Middle frontal gyrus (tissue), 1 donor: Measurements from ENCODE around the gene BAIAP2L1.
A peak's percentile ranks its signal among the peaks of the same experiment; 100 is the strongest.

Experiments
- DNase-seq: peaks from one replicate; pipeline ENCODE4 v3.0.0-alpha.2; 2015; ENCODE audit warnings: low spot score; ENCODE audit errors: extremely low spot score

BAIAP2L1 gene

DNA sequence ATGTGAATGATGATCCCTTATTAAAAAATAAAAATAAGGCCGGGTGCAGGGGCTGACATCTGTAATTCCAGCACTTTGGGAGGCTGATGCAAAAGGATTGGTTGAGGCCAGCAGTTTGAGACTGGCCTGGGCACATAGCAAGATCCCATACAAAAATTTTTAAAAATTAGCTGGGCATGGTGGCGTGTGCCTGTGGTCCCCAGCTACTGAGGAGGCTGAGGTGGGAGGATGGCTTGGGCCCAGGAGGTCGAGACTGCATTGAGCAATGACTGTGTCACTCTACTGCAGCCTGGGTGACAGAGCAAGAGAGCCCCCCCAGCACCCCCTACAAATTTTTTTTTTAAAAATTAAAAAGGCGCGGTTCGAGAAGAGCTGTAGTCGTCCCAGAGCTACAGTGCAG is 120.6 kb downstream of the BAIAP2L1 start:
- DNase-seq: no peak

- no peak for DNase-seq
Measured at GRCh38 chr7:98278936-98279335, 122.0 kb downstream of the BAIAP2L1 start.

DNA sequence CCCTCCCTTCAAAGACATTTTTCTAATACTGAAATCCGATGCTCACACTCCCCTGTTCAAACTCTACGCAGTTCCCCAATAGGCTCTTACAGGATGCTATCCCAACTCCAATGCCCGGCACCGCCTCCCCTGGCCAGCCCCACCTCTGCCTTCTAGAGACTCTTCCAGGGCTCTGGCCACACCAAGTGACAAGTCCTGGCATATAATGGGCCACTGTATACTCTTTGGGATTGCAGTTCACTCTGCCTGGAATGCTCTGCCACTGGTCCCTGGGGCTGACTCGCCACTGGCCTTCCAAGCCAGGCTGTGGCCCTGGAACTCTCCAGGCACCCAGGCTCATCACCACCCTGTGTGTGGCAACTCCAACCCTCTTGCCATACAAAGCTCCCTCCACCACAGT is 122.5 kb downstream of the BAIAP2L1 start:
- no peak for DNase-seq

DNA sequence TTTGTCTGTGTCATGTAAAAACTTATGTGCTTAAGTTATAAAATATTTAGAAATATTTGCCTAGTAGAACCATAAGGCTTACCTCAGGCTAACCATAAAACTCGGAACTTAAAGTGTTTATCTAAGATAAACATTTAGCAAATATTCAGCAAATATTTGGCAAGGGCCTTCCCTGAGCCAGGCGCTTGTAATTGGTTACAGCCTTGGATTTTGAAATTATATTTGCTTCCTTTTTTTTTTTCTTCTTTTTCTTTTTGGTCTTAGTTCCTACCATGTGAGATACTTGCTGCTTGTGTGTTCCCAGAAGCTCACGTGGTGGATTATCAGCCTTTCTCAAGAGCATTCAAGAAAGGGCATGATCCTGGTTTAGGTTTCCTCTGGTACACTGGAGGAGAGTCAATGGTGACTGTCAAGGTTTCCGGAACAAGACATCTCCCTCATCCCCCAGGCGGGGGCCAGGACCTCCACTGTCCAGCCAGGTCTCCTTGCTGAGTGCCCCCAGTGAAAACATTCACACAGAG is 124.6 kb downstream of the BAIAP2L1 start:
- no peak for DNase-seq

- no peak for DNase-seq
Measured at GRCh38 chr7:98267303-98267702, 133.6 kb downstream of the BAIAP2L1 start.

GRCh38 chr7:98266840-98267239 is 134.1 kb downstream of the BAIAP2L1 start:
- no peak for DNase-seq

- no peak for DNase-seq
Measured at GRCh38 chr7:98265841-98266271, 135.0 kb downstream of the BAIAP2L1 start.

GRCh38 chr7:98257701-98258100 is 143.2 kb downstream of the BAIAP2L1 start:
- no peak for DNase-seq

- DNase-seq: no peak
Measured at GRCh38 chr7:98256431-98256830, 144.5 kb downstream of the BAIAP2L1 start.

- DNase-seq: no peak
Measured at GRCh38 chr7:98254951-98255610, 145.8 kb downstream of the BAIAP2L1 start.

- no peak for DNase-seq
Measured at GRCh38 chr7:98254516-98254915, 146.4 kb downstream of the BAIAP2L1 start.

- no peak for DNase-seq
Measured at GRCh38 chr7:98252425-98253054, 148.3 kb downstream of the BAIAP2L1 start.

GRCh38 chr7:98251601-98252424 is 149.1 kb downstream of the BAIAP2L1 start, which contains the start of gene TECPR1:
Gene TECPR1, minus strand, starts transcription at chr7:98252232. Its CDS starts 6,086 bp downstream, at chr7:98246146.
- peak; percentile 93 for DNase-seq

DNA sequence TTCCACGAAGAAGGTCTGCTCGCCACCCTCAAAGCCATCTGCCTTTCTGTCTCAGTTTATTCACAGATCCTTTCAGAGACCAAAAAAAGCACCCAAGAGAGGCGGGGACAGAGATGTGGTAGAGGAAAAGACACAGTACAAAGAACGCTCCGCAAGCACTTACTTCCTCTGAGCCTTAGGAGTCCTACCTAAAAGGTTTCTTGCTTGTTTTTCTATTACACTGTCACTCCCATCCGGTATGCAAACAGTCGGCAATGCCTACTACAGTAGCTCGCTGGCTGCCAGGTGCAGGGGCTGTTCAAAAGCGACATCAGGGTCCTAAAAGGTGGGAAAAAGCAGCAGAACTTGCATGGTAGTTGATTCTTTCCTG is 149.7 kb downstream of the BAIAP2L1 start:
- DNase-seq: no peak

DNA sequence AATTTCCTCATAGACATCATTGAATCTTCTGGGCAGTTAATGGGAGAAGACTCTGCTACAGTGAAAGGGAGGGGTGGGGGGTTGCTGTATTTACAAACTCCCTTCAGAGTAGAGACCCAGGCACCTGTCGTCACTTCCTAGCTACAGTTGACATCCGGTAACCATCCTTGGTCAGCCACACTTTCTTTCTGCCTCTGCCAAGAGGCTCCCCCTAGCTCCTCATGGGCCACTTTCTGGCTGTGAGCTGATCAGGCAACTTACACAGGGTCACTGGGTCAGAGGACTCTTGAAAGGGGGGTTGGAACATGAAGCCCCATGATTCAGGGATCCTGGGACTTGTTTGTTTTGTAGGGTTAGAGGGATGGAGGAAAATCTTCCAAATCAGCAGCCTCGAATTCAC is 150.1 kb downstream of the BAIAP2L1 start:
- no peak for DNase-seq

DNA sequence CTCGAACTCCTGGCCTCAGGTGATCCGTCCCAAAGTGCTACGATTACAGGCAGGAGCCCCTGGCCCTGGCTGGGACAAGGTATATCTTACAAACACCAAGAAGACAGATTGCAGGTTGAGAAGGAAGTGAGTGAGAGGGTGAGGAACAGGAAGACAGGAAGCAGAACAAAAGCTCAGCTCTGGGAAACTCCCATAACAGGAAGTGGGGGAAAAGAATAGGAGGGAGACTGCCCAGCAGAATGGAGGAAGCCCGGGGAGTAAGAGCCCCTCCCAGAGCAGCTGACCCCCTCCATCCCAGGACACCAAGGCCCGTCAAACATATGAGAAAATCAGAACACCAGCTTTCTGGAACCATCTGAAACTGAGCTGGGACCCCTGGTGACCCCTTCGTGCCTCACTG is 151.8 kb downstream of the BAIAP2L1 start:
- DNase-seq: no peak

GRCh38 chr7:98248156-98248555 is 152.7 kb downstream of the BAIAP2L1 start:
- DNase-seq: no peak

- DNase-seq: no peak
Measured at GRCh38 chr7:98244871-98245270, 156.0 kb downstream of the BAIAP2L1 start.

- DNase-seq: no peak
Measured at GRCh38 chr7:98242934-98243333, 158.0 kb downstream of the BAIAP2L1 start.

- no peak for DNase-seq
Measured at GRCh38 chr7:98242342-98242741, 158.5 kb downstream of the BAIAP2L1 start.

DNA sequence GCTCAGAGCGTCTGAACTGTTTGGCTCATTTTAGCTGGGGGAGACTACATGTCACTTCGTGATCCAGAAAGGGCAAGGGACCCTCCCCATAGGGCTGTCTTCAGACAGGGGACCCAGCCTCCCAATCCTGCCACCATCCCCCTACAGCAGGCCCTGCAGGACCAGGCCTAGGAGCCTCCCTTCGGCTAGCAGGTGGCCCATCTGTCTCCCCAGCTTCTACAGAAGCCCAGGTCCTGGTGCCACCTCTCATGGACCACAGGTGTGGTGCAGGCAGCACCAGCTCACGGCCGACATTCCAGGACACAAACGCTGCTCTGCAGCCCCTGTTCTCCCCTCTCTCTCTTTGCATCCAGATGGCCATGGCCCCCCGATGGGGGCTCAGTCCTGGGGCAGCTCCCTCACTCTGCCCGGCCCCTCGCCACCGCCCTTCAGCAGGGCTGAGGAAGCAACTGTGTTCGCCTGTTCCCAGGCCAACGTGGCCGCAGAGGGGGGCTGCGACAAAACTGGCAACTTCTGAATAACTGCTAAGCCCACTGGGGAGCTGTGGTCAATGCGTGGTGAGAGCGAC is 159.1 kb downstream of the BAIAP2L1 start:
- no peak for DNase-seq
